Adrenal gland (tissue), 12 donors: ENCODE data around the gene TLR5. TPM values are rescaled to one million over a fixed set of nuclear protein-coding genes. Genes with fewer than 3 reads are reported as not detected.

ENCODE experiments used
- DNase-seq, 7 donors: peaks; one replicate each; pipeline ENCODE4 v3.0.0-alpha.2; 2019 to 2020
- H3K27ac ChIP-seq, 5 donors: fragments of 200-600 bp; sonication (generic) in 4 of 5; 1 replicate in 3 of 5; 2 replicates in 2 of 5; pipeline versions ENCODE4 v1.5.1 to v1.8.0; 2016 to 2020; ENCODE audit warnings: mild to moderate bottlenecking in 1 of 5
- H3K27me3 ChIP-seq: fragments of 200-600 bp; 2 replicates; pipeline ENCODE4 v1.8.0; 2021
- H3K36me3 ChIP-seq, 2 donors: fragments of 200-600 bp; replicated peaks in 1 of 2; 1 replicate in 1 of 2; 2 replicates in 1 of 2; pipeline versions ENCODE4 v1.5.1 to v1.8.0; 2018 to 2022
- H3K4me1 ChIP-seq, 2 donors: fragments of 200-600 bp; replicated peaks in 1 of 2; 1 replicate in 1 of 2; 2 replicates in 1 of 2; pipeline versions ENCODE4 v1.5.1 to v1.8.0; 2018 to 2021
- H3K4me3 ChIP-seq, 4 donors: fragments of 200-600 bp; sonication (generic) in 3 of 4; one replicate each; pipeline ENCODE4 v1.5.1; 2016 to 2018
- H3K9me3 ChIP-seq, 3 donors: fragments of 200-600 bp; sonication (generic) in 1 of 3; replicated peaks in 1 of 3; 1 replicate in 2 of 3; 2 replicates in 1 of 3; pipeline versions ENCODE4 v1.5.1 to v1.8.0; 2016 to 2021
- CTCF ChIP-seq, 6 experiments: fragments of 450-650 bp in 4 of 6; fragments of 200-600 bp in 2 of 6; sonication (generic) in 1 of 6; IDR thresholded peaks; 1 replicate in 5 of 6; 2 replicates in 1 of 6; pipeline versions ENCODE4 v1.5.1 to v1.8.0; 2016 to 2021; ENCODE audit warnings: antibody characterized with exemption in 6 of 6, mild to moderate bottlenecking in 2 of 6, moderate library complexity in 1 of 6
- POLR2A ChIP-seq, 2 donors: fragments of 450-650 bp; IDR thresholded peaks; one replicate each; pipeline ENCODE4 v1.6.1; 2017; ENCODE audit warnings: antibody characterized with exemption in 2 of 2, mild to moderate bottlenecking in 2 of 2, moderate library complexity in 1 of 2
- WGBS, 4 donors: extraction: QIAGEN DNeasy Blood & Tissue Kit in 2 of 4; methylation state at CpG; one replicate each; pipeline versions ENCODE4 v1.1.5 to v1.1.7; 2013 to 2017; 5-methylcytosine and 5-hydroxymethylcytosine counted together
- intact Hi-C, 2 donors: fragments of 100-400 bp; cut with DNase I; formaldehyde crosslinking; loops; one replicate each; pipeline versions ENCODE4 v1.14.1 to v1.15.0; 2022 to 2023
- polyA plus RNA-seq, 3 donors: library from polyadenylated mRNA; stranded (reverse); fragments of 200-250 nt in 2 of 3; fragments of 350-450 nt in 1 of 3; fragmentation: Illumina TruSeq in 1 of 3; extraction: RNeasy Lipid Tissue Mini Kit (QIAGEN cat#74804) in 1 of 3; gene quantifications; one replicate each; pipeline ENCODE4 v1.2.3, GENCODE V29; 2013 to 2014
- total RNA-seq, 9 donors: library from RNA; depleted of rRNA in 4 of 9; stranded (reverse); fragments of >200 nt in 4 of 9; fragments of 120-200 nt in 1 of 9; fragmentation: NEBNext Ultra II Directional in 1 of 9; extraction: Animal tissue kit (Norgen Biotek cat#: 25700) in 1 of 9; gene quantifications; one replicate each; pipeline versions ENCODE4 v1.1.0 to v1.2.4, GENCODE V29; 2013 to 2023
- donor health status: healthy with polysubstance abuse.
- donor health status: Bipolar disorder and iron deficiency.
- donor health status: DM: yes; HTN: yes; CAD: no.
- donor health status: DM: no; HTN: no; CAD: no.
- donor health status: DM: no; HTN: no; CAD: no.
- donor health status: DM: yes; HTN: yes; CAD: no.

Gene TLR5
- total and polyA plus RNA-seq, 12 donors, result 0.33 to 11.5 (median 4.7) TPM

GRCh38 chr1:223179786-223180185, 36.7 kb upstream of the TLR5 start:
- Histone ChIP-seq H3K36me3 (no peaks in the 10 kb centered on the region), H3K4me3 (no peak overlapping the region), H3K4me1 (peaks cover 0 to 4% of the 10 kb centered on the region in 2 donors), H3K27me3 (no peaks in the 10 kb centered on the region), H3K27ac (peak overlapping the region in 1 of 5 donors; percentile 62), H3K9me3 (no peaks in the 10 kb centered on the region)
- intact Hi-C loops, result no loop called here
- WGBS, 4 donors, result 40 to 78% (median 73%) methylated on average over 1 of the region's 1 CpG
- TF ChIP-seq POLR2A (IDR thresholded peaks at IDR 0.05) (no peak), CTCF (IDR thresholded peaks at IDR 0.05) (no peak)
- no peak for DNase-seq

GRCh38 chr1:223179280-223179679, 36.2 kb upstream of the TLR5 start:
- H3K4me3 ChIP-seq, result no peak overlapping the region
- no peak for TF ChIP-seq POLR2A (IDR thresholded peaks at IDR 0.05)
- TF ChIP-seq CTCF (IDR thresholded peaks at IDR 0.05), result no peak
- WGBS, 4 donors, result 85 to 89% (median 88%) methylated on average over 3 of the region's 3 CpGs
- H3K27me3 ChIP-seq, result no peaks in the 10 kb centered on the region
- no peak for DNase-seq
- no peaks in the 10 kb centered on the region for H3K9me3 ChIP-seq
- intact Hi-C loops, result no loop called here
- peaks cover 0 to 4% of the 10 kb centered on the region in 2 donors for H3K4me1 ChIP-seq
- no peak overlapping the region for H3K27ac ChIP-seq
- H3K36me3 ChIP-seq, result no peaks in the 10 kb centered on the region

GRCh38 chr1:223177681-223178080, 34.6 kb upstream of the TLR5 start:
- WGBS, 4 donors, result 42 to 47% (median 44%) methylated on average over 5 of the region's 5 CpGs
- peak in 6 of 7 donors; percentile 23 to 71 (median 50) for DNase-seq
- intact Hi-C loops, result no loop called here
- H3K4me1 ChIP-seq, result peaks cover 0 to 4% of the 10 kb centered on the region in 2 donors
- no peaks in the 10 kb centered on the region for H3K36me3 ChIP-seq
- H3K27ac ChIP-seq, result peak overlapping the region in 3 of 5 donors; percentile 33 to 72 (median 34)
- no peak overlapping the region for H3K4me3 ChIP-seq
- H3K27me3 ChIP-seq, result no peaks in the 10 kb centered on the region
- TF ChIP-seq POLR2A (IDR thresholded peaks at IDR 0.05) (no peak), CTCF (IDR thresholded peaks at IDR 0.05) (no peak)
- no peaks in the 10 kb centered on the region for H3K9me3 ChIP-seq

- H3K27me3 ChIP-seq, result no peaks in the 10 kb centered on the region
- no peaks in the 10 kb centered on the region for H3K9me3 ChIP-seq
- intact Hi-C loops, result no loop called here
- TF ChIP-seq POLR2A (IDR thresholded peaks at IDR 0.05) (no peak), CTCF (IDR thresholded peaks at IDR 0.05) (no peak)
- 82 to 94% (median 91%) methylated on average over 3 of the region's 3 CpGs for WGBS, 4 donors
- H3K4me3 ChIP-seq, result no peak overlapping the region
- DNase-seq, result no peak
- H3K27ac ChIP-seq, result peak overlapping the region in 2 of 5 donors; percentile 54 to 72
- peaks cover 0 to 4% of the 10 kb centered on the region in 2 donors for H3K4me1 ChIP-seq
- H3K36me3 ChIP-seq, result no peaks in the 10 kb centered on the region
Measured at GRCh38 chr1:223176437-223176836, 33.4 kb upstream of the TLR5 start.
